Fibroblast of mammary gland (primary cell): ENCODE measurements around the gene PRPSAP1.

ENCODE experiments used
- DNase-seq: peaks from one replicate; pipeline ENCODE4 v3.0.0-alpha.2; 2010; ENCODE audit warnings: low read depth
- H3K4me3 ChIP-seq: 2 replicates; pipeline ENCODE4 v1.5.1; 2011; ENCODE audit warnings: low read depth, mild to moderate bottlenecking, low read length, moderate library complexity; ENCODE audit not compliant: control insufficient read depth
- CTCF ChIP-seq: conservative IDR thresholded peaks from 2 replicates; pipeline ENCODE4 v1.5.1; 2011; ENCODE audit warnings: low read depth, low read length, inconsistent platforms; ENCODE audit not compliant: control insufficient read depth, insufficient read depth

PRPSAP1 gene

GRCh38 chr17:76304226-76305134 is 49.2 kb downstream of the PRPSAP1 start:
- no peak for DNase-seq
- no peak for TF ChIP-seq CTCF
- H3K4me3 ChIP-seq = no peak overlapping the region

GRCh38 chr17:76297436-76297835 is 56.3 kb downstream of the PRPSAP1 start:
- TF ChIP-seq CTCF = no peak
- no peak for DNase-seq
- no peak overlapping the region for H3K4me3 ChIP-seq

- DNase-seq = no peak
- no peak overlapping the region for H3K4me3 ChIP-seq
- no peak for TF ChIP-seq CTCF
Measured at GRCh38 chr17:76296889-76297288, 56.8 kb downstream of the PRPSAP1 start.

- no peak for TF ChIP-seq CTCF
- DNase-seq = no peak
Measured at GRCh38 chr17:76296186-76296585, 57.5 kb downstream of the PRPSAP1 start.

GRCh38 chr17:76293106-76293505 is 60.6 kb downstream of the PRPSAP1 start:
- no peak for DNase-seq
- no peak overlapping the region for H3K4me3 ChIP-seq
- TF ChIP-seq CTCF = no peak

More at GRCh38 chr17:76296186-76296585, 57.5 kb downstream of the PRPSAP1 start:
- no peak overlapping the region for H3K4me3 ChIP-seq

GRCh38 chr17:76292567-76292966 is 61.1 kb downstream of the PRPSAP1 start:
- no peak for TF ChIP-seq CTCF
- DNase-seq = no peak
- H3K4me3 ChIP-seq = no peak overlapping the region
